ENCODE data around the gene SLC38A11.

SLC38A11 gene

DNA sequence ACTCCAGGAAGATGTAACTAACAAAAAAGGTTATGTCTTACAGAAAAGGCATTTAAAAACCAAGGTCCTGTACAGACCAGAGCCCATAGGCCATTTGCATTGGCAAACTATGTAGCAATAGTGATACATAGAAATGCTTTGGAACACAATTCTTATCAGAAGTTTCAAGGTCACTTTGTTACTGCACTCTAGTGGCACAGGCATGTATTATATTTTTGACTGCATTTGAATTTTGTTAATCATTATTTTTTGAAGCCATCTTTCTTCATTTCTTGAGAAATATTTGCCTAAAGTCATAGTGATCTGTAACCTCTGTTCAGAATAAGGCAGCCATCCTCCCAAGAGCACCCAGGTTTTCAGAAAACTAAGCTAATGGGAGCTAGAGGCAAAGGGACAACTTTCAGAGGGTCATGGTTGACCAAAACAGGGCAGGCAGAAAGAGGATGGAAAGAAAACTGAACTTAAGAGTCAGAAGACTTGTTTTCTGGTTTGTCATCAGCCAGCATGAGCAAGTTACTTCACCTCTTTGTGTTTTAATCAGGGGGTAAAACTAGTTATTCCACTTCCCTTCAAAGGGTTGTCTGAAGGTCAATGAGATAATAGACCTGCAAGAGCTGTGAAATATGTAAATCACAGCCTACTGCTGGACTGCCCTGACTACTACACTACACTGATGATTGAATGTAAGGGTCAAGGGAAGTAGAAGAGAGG, 41.5 kb downstream of the SLC38A11 start:
- DNase-seq (ENCODE audit: low read depth) = no peak

DNA sequence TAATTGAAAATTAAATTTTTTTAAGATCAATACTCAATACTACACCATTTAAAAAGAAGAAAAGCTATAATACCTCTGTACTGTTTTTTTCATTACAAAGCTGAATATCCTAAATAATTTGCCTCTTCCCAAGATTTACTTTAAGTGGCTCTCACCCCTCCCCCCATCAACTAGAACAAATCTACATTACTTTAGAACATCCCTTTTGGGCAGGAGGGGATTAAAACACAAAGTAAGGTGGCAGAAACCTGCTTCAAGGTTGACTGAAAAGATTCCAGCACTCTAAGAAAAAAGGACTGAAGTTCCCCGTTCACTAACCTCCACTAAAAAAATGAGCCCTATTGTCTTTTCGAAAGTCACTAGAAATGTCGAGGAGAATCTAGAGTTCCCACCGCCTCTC, 42.3 kb downstream of the SLC38A11 start:
- no peak for DNase-seq (ENCODE audit: low read depth)

DNA sequence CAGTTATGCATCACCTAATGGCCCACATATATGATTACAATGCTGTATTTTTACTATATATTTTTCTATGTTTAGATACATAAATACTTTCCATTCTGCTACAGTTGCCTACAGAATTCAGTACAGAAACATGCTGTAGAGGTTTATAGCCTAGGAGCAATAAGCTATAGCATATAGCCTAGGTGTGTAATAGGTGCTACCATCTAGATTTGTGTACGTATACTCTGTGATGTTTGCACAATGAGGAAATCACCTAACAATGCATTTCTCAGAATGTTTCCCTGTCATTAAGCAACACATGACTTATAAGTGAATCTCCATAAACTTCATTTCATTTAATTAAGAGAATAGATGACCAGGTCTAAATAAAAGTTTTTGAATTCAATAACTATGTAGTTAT, 43.5 kb downstream of the SLC38A11 start:
- no peak for DNase-seq (ENCODE audit: low read depth)

DNA sequence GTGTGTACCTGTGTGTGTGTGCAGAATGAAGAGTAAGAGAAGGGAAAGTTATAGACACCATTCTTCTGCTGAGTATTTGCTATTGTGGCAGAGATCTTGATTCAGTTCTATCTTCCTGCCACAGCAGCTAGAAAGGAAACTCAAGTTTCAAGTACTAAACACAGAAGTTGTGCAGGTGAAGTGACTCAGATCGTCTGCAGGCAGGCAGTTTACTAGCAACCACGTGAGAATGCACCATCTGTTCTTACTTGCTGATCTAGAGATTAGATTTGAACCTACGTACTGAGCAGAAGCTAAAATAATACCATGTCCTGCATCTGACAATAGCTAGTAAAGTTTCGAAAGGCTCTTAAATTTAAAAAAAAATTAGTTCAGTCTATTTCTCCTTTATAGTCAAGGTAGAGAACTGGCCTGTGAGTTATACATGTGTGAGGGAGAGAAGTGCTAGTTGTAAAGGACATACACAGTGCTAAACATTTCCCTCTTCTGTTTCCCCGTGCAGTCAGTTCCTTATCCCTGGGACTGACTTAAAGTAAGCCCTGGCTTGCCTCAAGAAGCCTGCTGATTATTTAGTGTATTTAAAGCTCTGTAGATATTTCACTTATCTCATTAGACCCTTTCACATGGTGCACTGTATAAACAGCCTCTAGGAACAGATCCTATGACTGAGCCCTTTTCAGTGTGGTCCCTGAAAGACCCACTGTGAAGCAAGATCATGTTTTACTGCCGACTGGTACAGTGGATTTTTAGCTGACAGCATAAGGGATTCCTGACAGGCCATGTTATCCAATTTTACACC, 45.0 kb downstream of the SLC38A11 start:
- DNase-seq (ENCODE audit: low read depth) = no peak

DNA sequence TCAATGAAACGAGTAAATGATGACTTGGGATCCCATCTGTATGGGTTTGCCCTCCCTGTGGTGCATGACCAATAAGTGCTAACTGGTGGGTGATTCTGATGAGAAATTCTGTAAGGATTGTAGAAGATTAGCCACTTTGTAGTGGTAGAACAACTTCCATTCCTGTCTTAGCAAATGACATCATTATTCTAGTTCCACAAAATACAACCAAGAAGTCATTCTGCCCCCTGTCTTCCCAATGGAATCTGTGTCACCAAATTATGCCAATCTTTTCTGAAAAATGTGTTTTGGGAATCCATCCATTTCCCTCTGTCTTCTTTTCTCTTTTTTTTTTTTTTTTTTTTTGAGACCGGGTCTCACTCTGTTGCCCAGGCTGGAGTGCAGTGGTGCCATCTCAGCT, 48.4 kb downstream of the SLC38A11 start:
- DNase-seq (ENCODE audit: low read depth) = no peak

DNA sequence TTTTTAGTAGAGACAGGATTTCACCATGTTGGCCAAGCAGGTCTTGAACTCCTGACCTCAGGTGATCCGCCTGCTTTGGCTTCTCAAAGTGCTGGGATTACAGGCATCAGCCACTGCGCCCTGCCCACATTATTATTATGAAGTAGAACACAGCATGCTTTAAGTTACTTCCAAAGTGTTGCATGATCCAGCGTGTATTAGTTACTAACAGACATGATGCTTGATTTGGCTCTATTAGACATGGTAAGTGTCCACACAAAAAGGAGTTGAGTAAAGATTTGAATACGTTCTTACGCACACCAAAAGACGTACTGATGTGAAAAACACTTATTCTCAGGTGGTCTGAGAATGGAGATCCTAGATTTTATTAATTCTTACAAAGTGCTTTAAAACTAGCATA, 50.0 kb downstream of the SLC38A11 start:
- no peak for DNase-seq (ENCODE audit: low read depth)

DNA sequence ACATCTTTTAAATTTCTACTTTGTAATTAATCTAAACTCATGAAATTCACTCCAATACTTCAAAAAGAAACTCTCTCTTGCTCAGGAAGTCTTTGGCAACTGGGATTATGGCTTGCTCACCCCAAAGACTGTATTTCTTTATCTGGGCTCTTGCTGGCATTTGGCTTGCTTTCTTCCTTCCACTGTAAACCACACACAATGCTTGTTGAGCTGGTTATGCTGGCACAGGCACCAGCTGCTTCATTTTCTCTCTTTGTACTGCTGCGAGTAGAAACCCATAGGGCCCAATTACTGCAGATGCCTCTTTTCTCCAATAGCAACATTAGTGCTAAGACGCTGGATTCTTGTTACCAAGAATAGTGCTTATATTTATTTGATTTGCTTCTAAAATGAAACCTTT, 51.4 kb downstream of the SLC38A11 start:
- no peak for DNase-seq (ENCODE audit: low read depth)

DNA sequence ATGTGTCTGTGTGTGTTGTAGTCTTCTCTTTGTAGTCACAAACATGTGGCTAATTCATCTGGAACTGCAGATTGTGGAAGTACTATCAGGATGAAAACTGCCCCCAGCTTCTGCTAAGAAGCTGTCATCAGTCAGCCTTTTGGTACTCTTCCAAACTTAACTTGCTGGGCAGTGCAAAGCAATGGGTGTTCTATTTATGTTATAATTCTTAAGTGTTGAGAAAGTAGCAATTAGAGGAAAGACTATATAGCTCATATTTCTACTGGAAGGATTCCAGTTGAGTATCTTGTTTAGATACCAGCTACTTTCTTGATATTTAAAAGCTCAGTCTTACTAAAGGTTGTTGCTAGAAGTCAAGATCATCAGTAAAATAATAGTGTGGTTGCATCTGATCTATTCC, 52.1 kb downstream of the SLC38A11 start:
- DNase-seq (ENCODE audit: low read depth) = no peak

DNA sequence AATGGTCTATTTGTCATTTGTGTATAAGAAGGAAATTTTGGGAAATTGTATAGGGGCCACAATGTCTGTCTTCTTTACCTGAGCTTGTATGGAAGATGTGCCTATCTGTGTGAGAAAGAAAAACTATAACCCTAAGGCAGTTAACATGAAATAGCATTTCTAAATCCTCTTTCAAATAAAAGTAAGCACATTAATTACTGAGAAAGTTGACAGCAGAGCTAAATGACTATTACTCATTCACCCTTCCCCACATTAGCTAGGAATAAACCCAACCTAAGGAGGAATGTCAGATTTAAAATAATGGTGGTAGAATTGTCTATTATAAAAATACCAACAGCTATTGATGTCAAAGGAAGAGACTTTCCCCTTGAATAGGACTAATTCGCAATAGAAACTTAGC, 56.2 kb downstream of the SLC38A11 start:
- DNase-seq (ENCODE audit: low read depth) = no peak

DNA sequence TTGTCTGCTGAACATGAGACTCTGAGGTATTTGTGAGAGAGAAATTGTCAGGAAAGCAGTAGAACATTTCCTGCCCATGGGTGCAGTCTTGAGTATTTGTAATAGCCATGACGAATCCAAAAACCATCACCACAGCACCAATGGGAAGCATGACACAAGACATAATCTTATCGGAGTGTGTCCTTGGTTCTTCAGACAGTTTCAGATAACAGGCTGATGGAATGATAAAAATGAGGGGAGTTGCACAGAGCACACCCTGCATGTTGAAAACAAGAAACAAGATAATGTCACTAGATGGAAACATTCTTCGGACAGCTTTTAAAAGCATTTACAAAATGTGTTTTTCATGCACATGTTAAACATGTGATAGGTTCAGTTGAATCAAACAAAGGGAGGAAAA, 56.9 kb downstream of the SLC38A11 start:
- no peak for DNase-seq (ENCODE audit: low read depth)

DNA sequence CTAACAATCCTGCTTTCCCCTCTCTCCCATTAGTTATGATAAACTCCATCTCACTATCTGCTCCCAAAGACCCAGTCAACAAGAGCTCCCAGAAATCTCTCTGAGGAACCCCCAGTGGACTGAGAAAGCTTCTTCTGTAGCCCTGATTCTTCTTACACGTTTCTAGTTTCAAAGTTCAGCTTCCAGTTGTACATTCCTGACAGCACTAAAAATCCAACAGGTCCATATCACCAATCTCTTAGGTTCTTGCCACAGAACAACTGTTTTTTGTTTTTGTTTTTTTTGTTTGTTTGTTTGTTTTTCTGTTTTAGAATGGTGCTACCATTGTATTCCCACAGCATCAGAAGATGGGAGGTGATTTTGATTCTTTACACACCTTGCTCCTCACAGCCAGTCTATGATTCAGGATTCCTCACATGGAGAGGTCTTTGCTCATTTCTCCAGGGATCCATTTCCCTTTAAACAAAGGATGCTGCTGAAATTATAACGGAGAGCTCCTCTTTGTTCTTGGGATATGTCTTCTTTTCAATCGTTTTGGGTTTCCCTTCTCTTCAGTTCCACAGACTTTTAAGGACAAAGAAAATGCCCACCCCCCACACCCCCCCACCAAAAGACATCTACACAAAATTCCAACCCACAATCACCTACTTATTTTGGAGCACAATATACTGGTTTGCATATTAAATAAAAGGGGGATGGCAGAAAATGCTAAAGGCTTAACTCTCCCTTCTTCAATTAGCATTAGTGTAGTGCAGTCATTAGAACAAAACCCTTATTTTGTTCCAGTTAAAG, 57.7 kb downstream of the SLC38A11 start:
- no peak for DNase-seq (ENCODE audit: low read depth)

DNA sequence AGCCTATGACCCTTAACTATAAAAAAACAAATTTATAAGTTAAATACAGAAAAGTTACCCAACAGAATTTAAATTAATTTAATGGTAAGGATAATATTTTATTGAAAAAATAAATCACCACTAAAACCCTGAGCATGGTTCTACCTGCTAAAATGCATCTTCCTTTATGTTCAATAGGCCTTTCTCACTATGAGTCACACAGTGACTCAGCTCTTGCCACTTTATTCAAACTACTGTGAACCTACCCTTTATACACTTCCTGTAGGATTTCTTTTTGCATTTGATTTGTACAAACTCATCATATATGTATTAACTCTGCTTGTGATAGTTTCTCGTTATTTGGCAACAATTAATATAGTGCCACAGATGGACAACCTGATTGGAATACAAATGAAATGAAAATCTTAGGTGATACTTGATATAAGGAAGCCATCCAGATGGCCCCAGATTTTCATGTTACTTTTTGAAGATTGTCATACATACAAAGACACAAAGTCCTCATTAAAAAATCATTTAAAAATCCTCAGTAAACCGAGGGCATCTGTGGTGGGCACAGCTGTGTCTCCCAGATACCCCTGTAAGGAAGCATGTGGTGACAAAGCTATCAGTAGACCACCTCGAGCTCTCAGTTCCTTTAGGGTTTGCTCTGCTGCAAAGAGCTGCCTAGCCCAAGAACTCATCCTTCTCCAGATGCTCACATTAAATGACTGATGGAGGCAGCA, 58.5 kb downstream of the SLC38A11 start:
- DNase-seq (ENCODE audit: low read depth) = no peak

DNA sequence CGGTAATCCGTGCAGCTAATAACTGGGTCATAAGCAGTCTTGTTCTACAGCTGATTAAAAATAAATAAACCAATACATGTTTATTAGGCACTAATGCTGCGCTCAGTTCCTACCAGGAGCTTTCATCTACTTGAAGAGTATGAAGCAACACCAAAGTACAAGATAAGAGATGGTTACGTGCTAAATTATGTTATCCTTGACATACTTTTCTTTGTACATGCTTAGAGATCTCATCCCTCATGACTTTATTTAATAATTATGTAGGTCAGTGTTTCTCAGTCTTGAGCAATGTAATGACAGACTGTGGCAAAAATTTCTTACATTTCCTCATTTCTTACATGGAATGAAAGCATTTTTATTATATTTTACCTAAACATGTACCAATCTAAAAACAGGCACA, 59.1 kb downstream of the SLC38A11 start:
- DNase-seq (ENCODE audit: low read depth) = no peak

DNA sequence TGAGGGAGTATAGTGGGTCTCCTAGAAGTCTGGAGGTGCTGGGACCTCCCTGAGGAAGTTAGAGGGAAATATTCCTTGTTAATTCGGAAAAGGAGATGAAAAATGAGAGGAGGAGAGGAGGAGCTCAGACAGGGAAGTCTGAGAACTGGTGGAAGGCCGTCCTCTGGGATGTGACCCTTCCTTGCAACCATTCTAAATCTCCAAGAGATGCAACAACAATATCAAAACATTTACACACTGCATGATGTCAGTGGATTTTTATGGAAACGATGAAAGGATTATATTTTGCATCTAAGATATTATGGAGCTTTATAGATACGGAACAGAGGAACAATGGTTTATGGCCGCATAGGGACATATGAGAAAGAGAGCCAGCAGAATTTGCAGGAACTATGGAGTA, 63.9 kb downstream of the SLC38A11 start:
- no peak for DNase-seq (ENCODE audit: low read depth)

DNA sequence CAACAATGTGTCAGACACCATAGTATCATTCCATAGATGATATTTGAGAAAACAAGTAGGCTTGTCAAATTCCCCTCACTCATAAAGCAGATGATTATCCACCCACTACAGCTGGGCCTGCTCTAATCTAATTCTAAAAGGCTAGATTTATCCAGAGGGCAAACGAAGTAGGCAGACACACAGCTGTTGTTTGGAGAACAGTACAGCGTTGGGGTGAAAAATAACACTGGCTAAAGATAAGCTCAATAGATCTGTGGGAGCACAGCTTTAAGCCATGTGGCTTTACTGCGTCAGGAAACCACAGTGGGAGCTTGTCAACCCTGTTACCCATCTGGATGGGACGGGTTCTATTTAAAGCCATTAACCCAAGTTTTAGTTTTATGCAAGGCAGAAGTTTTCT, 64.8 kb downstream of the SLC38A11 start:
- DNase-seq (ENCODE audit: low read depth) = no peak

DNA sequence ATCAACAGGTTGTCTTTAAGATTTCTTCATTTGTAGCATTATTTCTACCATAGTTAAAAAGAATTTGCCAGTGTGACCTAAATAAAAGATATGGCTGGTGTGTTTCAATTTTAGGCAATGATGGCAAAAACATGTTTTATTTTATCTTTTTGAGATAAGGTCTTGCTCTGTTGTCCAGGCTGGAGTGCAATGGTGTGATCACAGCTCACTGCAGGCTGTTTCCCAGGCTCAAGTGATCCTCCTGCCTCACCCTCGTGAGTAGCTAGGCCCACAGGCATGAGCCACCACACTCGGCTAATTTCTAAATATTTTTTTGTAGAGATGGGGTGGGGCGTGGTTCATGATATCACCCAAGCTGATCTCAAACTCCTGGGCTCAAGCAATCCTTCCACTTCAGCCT, 66.7 kb downstream of the SLC38A11 start:
- no peak for DNase-seq (ENCODE audit: low read depth)

DNA sequence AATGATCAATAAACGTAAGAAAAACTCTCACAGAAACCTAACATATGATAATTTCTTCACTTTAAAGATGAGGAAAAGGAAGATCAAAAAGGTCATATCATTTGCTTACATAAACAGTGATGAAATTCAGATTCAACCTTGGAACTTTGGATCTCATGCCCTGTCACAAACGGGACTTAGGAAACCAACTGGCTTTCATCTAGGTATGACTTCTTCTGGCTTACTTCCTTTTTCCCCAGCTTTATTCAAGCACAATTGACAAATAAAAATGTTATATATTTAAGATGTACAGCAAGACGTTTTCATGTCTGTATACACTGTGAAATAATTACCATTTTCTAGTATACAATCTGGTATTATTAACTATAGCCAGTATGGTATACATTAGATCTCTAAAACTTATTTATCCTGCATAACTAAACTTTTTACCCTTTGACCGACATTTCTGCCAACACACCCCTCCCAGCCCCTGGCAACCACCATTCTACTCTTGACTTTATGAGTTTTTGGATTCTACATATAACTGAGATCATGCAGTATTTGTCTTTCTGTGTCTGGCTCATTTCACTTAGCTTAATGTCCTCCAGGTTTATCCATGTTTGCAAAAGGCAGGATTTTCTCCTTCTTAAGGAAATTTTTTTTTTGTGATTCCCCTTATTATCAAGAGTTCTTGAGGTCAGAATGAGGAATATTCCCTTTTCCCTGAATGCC, 67.7 kb downstream of the SLC38A11 start:
- no peak for DNase-seq (ENCODE audit: low read depth)

DNA sequence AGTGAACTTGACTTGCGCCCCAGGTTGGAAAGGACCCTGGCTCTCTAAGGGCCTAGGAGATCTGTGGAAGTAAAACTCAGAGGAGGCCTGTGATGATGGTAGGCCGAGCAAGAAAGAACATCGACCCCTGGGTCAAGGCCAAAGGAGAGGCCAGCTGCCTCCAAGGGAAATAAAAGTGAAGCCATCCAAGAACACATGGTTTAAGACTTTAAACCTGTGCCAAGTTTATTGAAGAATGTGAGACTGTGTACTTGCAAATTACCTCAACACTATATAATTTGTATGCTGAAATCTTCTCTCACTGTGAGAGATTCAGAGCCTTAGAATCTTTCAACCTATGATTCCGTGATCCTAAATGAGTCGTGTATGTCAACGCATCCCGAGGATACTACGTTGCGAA, 73.0 kb downstream of the SLC38A11 start:
- DNase-seq (ENCODE audit: low read depth) = no peak

DNA sequence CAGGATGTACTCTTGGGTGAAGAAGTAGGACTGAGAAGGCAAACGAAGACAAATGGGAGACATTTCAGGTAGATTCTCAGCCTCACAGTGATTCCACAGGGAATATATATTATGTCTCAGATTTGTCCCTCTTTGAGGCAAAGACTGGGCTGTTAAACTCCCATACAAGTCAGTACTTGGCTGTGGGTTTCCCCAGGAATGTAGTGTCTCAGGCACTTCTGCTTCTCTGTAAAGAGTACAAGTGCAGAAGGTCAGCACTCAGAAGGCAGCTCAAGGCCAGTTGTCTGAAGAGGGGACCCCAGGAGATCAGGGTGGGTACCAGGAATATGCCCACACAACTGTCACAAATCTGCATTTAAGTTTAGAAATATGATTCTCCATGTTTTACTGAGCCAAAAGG, 73.8 kb downstream of the SLC38A11 start:
- no peak for DNase-seq (ENCODE audit: low read depth)

DNA sequence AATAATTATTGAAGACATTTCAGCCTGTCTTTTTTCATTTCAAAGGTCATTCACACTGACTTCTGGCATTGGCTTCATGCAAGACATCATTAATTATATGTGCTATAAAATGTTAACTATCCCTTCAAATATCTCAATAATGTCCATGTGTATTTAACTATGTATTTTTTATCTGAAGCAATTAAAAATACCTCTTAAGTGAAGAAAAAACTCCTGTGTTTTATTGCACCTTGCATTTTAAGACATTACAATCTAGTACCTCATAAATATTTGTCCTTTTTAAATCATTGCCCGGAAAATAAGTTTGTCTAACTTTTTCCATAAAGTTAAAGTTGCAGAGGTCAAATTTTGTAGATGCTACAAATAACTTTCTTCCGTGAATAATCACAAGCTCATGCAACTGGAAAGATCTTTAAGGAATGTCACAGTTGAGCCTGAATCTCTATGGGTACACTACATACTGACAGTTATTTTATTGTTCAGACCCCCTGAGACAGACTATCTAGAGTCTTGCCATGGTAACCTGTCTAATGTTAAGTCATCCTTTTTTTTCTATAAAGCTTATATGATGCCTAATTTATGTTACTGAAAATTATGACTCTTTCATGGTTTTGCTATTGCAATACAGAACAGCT, 75.3 kb downstream of the SLC38A11 start:
- DNase-seq (ENCODE audit: low read depth) = no peak

DNA sequence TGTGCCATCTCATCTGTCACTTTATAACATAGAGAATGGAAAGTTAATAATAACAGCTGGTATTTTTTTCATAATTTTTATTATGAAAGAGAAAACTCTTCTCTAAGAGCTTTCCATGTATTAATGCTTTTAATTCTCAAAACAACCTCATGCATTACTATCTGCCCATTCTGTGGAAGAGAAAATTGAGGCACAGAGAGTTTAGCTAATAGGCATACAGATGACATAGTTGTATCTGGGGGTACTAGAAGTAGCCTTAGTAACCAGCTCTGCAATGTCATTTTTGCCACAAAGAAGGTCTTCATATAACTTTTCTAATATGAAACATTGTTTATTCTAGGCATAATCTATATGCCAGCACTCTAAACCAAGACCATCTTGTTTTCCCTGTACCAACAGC, 77.4 kb downstream of the SLC38A11 start:
- no peak for DNase-seq (ENCODE audit: low read depth)
